ENCODE results near the gene MCMBP. TPM values are rescaled to one million over a fixed set of nuclear protein-coding genes. Genes with fewer than 3 reads are reported as not detected.

Gene MCMBP
- total RNA-seq, 1 donor from 2014 or later = 50.4 TPM

DNA sequence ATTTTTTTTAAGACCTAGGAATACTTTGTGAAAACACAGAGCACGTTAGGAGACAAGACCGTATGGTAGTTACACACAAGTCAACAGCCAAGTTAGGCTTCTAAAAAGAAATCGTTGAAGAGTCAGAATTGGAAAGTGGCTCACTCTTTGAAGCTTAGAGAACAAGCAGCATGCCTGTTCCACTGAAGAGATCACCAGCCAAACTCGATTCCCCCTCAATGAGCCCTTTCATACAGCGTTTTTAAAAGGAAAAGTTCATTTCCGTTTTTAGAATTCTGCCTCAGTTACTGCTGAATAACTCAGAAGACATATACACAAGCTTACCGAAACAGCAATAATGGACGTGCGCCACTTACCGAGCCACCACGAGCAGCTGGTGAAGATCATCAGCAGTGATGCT is 41.0 kb downstream of the MCMBP start:
- H3K27me3 Mint-ChIP-seq (ENCODE audit: unreplicated experiment) = no peaks in the 10 kb centered on the region
- DNase-seq (ENCODE audit: extremely low spot score, unreplicated experiment) = no peak
- H3K36me3 Mint-ChIP-seq (ENCODE audit: unreplicated experiment) = peaks cover 61% of the 10 kb centered on the region
- H3K4me3 Mint-ChIP-seq (ENCODE audit: unreplicated experiment) = no peak overlapping the region
- H3K4me1 Mint-ChIP-seq (ENCODE audit: unreplicated experiment) = no peaks in the 10 kb centered on the region
- H3K9me3 Mint-ChIP-seq (ENCODE audit: unreplicated experiment) = no peaks in the 10 kb centered on the region
- H3K27ac Mint-ChIP-seq (ENCODE audit: unreplicated experiment) = no peak overlapping the region
- TF ChIP-seq, protein P1, sequence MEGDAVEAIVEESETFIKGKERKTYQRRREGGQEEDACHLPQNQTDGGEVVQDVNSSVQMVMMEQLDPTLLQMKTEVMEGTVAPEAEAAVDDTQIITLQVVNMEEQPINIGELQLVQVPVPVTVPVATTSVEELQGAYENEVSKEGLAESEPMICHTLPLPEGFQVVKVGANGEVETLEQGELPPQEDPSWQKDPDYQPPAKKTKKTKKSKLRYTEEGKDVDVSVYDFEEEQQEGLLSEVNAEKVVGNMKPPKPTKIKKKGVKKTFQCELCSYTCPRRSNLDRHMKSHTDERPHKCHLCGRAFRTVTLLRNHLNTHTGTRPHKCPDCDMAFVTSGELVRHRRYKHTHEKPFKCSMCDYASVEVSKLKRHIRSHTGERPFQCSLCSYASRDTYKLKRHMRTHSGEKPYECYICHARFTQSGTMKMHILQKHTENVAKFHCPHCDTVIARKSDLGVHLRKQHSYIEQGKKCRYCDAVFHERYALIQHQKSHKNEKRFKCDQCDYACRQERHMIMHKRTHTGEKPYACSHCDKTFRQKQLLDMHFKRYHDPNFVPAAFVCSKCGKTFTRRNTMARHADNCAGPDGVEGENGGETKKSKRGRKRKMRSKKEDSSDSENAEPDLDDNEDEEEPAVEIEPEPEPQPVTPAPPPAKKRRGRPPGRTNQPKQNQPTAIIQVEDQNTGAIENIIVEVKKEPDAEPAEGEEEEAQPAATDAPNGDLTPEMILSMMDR (IDR thresholded peaks at IDR 0.05) = no peak

DNA sequence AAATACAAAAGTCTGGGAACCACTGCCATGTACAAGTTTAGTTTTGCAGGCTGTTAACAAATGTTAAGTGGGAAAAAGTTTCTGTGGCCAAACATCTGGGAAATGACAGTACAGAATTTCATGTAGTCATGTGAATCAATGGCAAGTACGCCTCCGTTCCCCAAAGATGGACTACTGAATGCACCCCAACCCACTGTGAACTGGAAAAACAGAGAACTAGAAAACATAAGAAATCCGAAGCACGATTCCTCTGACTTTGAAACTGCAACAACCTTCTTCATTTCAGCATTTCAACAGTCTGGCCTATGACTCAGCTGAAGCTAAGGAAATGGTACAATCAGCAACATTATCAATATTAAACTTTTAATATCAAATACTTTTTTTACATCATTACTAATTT is 41.8 kb downstream of the MCMBP start:
- H3K27me3 Mint-ChIP-seq (ENCODE audit: unreplicated experiment) = no peaks in the 10 kb centered on the region
- H3K27ac Mint-ChIP-seq (ENCODE audit: unreplicated experiment) = no peak overlapping the region
- H3K9me3 Mint-ChIP-seq (ENCODE audit: unreplicated experiment) = no peaks in the 10 kb centered on the region
- no peak overlapping the region for H3K4me3 Mint-ChIP-seq (ENCODE audit: unreplicated experiment)
- no peaks in the 10 kb centered on the region for H3K4me1 Mint-ChIP-seq (ENCODE audit: unreplicated experiment)
- no peak for DNase-seq (ENCODE audit: extremely low spot score, unreplicated experiment)
- H3K36me3 Mint-ChIP-seq (ENCODE audit: unreplicated experiment) = peaks cover 54% of the 10 kb centered on the region
- TF ChIP-seq, protein P1 (IDR thresholded peaks at IDR 0.05) = no peak

DNA sequence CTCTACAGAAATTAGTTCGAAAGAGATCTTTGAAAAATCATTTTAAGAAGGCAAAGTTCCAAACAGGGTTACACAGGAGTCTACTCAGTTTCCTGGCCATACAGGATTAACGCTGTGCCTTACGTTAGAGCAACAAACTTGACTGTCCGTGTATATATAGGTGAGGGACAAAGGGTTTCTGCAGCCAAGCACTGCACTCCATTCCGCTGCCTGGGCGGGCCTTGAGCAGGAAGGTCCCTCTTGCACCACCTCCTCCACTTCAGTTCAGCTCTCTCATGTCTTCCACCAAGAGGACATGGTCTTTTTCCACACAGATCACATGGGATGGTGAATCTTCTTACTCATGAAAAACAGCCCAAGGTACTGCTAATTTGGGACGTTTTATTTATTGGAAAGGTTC is 43.2 kb downstream of the MCMBP start:
- Mint-ChIP-seq H3K36me3 (ENCODE audit: unreplicated experiment) (peaks cover 49% of the 10 kb centered on the region), H3K27me3 (ENCODE audit: unreplicated experiment) (no peaks in the 10 kb centered on the region), H3K9me3 (ENCODE audit: unreplicated experiment) (no peaks in the 10 kb centered on the region), H3K4me3 (ENCODE audit: unreplicated experiment) (no peak overlapping the region), H3K4me1 (ENCODE audit: unreplicated experiment) (no peaks in the 10 kb centered on the region), H3K27ac (ENCODE audit: unreplicated experiment) (no peak overlapping the region)
- no peak for DNase-seq (ENCODE audit: extremely low spot score, unreplicated experiment)
- TF ChIP-seq, protein P1 (IDR thresholded peaks at IDR 0.05) = no peak

DNA sequence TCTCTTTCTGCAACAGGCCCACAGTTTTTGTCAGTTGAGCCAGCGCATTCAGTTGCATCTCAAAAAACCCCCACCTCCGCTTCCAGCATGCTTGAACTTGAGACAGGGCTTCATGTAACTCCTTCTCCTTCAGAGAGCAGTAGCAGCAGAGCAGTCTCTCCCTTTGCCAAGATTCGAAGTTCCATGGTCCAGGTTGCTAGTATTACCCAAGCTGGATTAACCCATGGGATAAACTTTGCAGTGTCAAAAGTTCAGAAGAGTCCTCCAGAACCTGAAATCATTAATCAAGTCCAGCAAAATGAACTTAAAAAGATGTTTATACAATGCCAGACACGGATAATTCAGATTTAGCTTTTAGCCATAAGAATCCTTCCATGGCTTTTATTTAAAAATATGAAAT is 45.2 kb downstream of the MCMBP start:
- H3K4me1 Mint-ChIP-seq (ENCODE audit: unreplicated experiment) = no peaks in the 10 kb centered on the region
- no peaks in the 10 kb centered on the region for H3K27me3 Mint-ChIP-seq (ENCODE audit: unreplicated experiment)
- H3K27ac Mint-ChIP-seq (ENCODE audit: unreplicated experiment) = no peak overlapping the region
- H3K36me3 Mint-ChIP-seq (ENCODE audit: unreplicated experiment) = peaks cover 42% of the 10 kb centered on the region
- H3K9me3 Mint-ChIP-seq (ENCODE audit: unreplicated experiment) = no peaks in the 10 kb centered on the region
- no peak overlapping the region for H3K4me3 Mint-ChIP-seq (ENCODE audit: unreplicated experiment)
- DNase-seq (ENCODE audit: extremely low spot score, unreplicated experiment) = no peak
- TF ChIP-seq, protein P1 (IDR thresholded peaks at IDR 0.05) = no peak

DNA sequence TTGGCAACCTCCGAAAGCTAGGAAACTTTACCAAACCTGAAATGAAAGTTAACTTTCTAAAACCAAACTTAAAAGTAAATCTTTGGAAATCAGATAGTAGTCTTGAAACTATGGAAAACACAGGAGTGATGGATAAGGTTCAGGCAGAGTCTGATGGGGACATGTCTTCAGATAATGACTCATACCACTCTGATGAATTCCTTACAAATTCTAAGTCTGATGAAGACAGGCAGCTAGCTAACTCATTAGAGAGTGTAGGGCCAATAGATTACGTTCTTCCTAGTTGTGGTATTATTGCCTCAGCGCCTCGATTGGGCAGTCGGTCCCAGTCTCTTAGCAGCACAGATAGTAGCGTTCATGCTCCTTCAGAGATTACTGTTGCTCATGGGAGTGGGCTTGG is 45.9 kb downstream of the MCMBP start:
- Mint-ChIP-seq H3K4me3 (ENCODE audit: unreplicated experiment) (no peak overlapping the region), H3K4me1 (ENCODE audit: unreplicated experiment) (no peaks in the 10 kb centered on the region), H3K27me3 (ENCODE audit: unreplicated experiment) (no peaks in the 10 kb centered on the region), H3K27ac (ENCODE audit: unreplicated experiment) (no peak overlapping the region), H3K36me3 (ENCODE audit: unreplicated experiment) (peaks cover 36% of the 10 kb centered on the region), H3K9me3 (ENCODE audit: unreplicated experiment) (no peaks in the 10 kb centered on the region)
- no peak for DNase-seq (ENCODE audit: extremely low spot score, unreplicated experiment)
- TF ChIP-seq, protein P1 (IDR thresholded peaks at IDR 0.05) = no peak

All from osteocyte (in vitro differentiated cells).